SU-DHL-6 (cell line): Measurements from ENCODE around the gene ADD2.

Source experiments
- H2AFZ ChIP-seq: fragments of 200-600 bp; sonication (generic); 2 replicates; pipeline ENCODE4 v1.6.1; 2014; ENCODE audit warnings: low read depth, mild to moderate bottlenecking, moderate library complexity, mixed read lengths, antibody characterized with exemption, low read length; ENCODE audit not compliant: severe bottlenecking
- H3F3A ChIP-seq: fragments of 200-600 bp; shearing (Covaris generic); 2 replicates; pipeline ENCODE4 v1.6.0; 2016; ENCODE audit warnings: antibody characterized with exemption, mild to moderate bottlenecking; ENCODE audit not compliant: insufficient read depth
- H3K27ac ChIP-seq: fragments of 200-600 bp; sonication (generic); 2 replicates; pipeline ENCODE4 v1.5.1; 2016; ENCODE audit warnings: low read depth, mild to moderate bottlenecking, low read length, moderate library complexity, mixed read lengths
- H3K27me3 ChIP-seq: fragments of 200-600 bp; sonication (generic), shearing (Covaris generic); 2 replicates; pipeline ENCODE4 v1.6.0; 2014; ENCODE audit warnings: mild to moderate bottlenecking, low read length
- H3K36me3 ChIP-seq: fragments of 200-600 bp; sonication (generic); 2 replicates; pipeline ENCODE4 v1.6.1; 2014; ENCODE audit warnings: mild to moderate bottlenecking, low read length, mixed read lengths
- H3K4me2 ChIP-seq: fragments of 300-600, 200-600 bp; shearing (Covaris generic), sonication (generic); 2 replicates; pipeline ENCODE4 v1.6.0; 2014; ENCODE audit warnings: low read length, low read depth, mild to moderate bottlenecking; ENCODE audit not compliant: poor library complexity, severe bottlenecking
- H3K4me3 ChIP-seq: fragments of 200-600 bp; sonication (generic); 2 replicates; pipeline ENCODE4 v1.5.1; 2014; ENCODE audit warnings: antibody characterized with exemption, low read length, mild to moderate bottlenecking, mixed read lengths; ENCODE audit not compliant: insufficient read depth, poor library complexity, severe bottlenecking
- H3K79me2 ChIP-seq: fragments of 200-600 bp; sonication (generic); 2 replicates; pipeline ENCODE4 v1.6.1; 2014; ENCODE audit warnings: mild to moderate bottlenecking, low read length, moderate library complexity; ENCODE audit not compliant: insufficient read depth
- H3K9ac ChIP-seq: fragments of 200-600 bp; sonication (generic); 2 replicates; pipeline ENCODE4 v1.7.0; 2014; ENCODE audit warnings: mild to moderate bottlenecking, low read length
- H3K9me2 ChIP-seq: fragments of 200-600 bp; sonication (generic); replicated peaks from 2 replicates; pipeline ENCODE4 v1.6.1; 2014; ENCODE audit warnings: low read length; ENCODE audit not compliant: insufficient read depth
- H3K9me3 ChIP-seq: fragments of 200-600 bp; sonication (generic); 2 replicates; pipeline ENCODE4 v1.6.1; 2014; ENCODE audit warnings: low read length, mixed read lengths; ENCODE audit not compliant: insufficient read depth
- H4K20me1 ChIP-seq: fragments of 200-600 bp; sonication (generic); 2 replicates; pipeline ENCODE4 v1.6.1; 2014; ENCODE audit warnings: low read depth, mild to moderate bottlenecking, antibody characterized with exemption, low read length, moderate library complexity, mixed read lengths
- EZH2phosphoT487 ChIP-seq: fragments of 200-600 bp; sonication (generic), shearing (Covaris generic); conservative IDR thresholded peaks from 2 replicates; pipeline ENCODE4 v1.6.1; 2018; ENCODE audit warnings: mild to moderate bottlenecking, antibody characterized with exemption, low read length, moderate library complexity, mixed read lengths
- TF ChIP-seq, protein P1 (sequence below): fragments of 200-600 bp; sonication (generic); IDR thresholded peaks from one replicate; pipeline ENCODE4 v1.5.1; 2017; ENCODE audit warnings: antibody characterized with exemption, mild to moderate bottlenecking, low read length, moderate library complexity; ENCODE audit not compliant: insufficient read depth, poor library complexity, severe bottlenecking

The ADD2 gene

GRCh38 chr2:70768590-70769085 is 638 bp upstream of the ADD2 start:
- H3K27me3 ChIP-seq = no peaks in the 10 kb centered on the region
- no peaks in the 10 kb centered on the region; the same call in 1 of the 2 replicates for H3F3A ChIP-seq
- no peaks in the 10 kb centered on the region for H3K79me2 ChIP-seq
- H4K20me1 ChIP-seq = no peaks in the 10 kb centered on the region
- no peak overlapping the region for H3K9ac ChIP-seq
- no peak overlapping the region for H3K27ac ChIP-seq
- no peaks in the 10 kb centered on the region for H3K9me2 ChIP-seq
- TF ChIP-seq EZH2phosphoT487 = no peak
- TF ChIP-seq, protein P1, sequence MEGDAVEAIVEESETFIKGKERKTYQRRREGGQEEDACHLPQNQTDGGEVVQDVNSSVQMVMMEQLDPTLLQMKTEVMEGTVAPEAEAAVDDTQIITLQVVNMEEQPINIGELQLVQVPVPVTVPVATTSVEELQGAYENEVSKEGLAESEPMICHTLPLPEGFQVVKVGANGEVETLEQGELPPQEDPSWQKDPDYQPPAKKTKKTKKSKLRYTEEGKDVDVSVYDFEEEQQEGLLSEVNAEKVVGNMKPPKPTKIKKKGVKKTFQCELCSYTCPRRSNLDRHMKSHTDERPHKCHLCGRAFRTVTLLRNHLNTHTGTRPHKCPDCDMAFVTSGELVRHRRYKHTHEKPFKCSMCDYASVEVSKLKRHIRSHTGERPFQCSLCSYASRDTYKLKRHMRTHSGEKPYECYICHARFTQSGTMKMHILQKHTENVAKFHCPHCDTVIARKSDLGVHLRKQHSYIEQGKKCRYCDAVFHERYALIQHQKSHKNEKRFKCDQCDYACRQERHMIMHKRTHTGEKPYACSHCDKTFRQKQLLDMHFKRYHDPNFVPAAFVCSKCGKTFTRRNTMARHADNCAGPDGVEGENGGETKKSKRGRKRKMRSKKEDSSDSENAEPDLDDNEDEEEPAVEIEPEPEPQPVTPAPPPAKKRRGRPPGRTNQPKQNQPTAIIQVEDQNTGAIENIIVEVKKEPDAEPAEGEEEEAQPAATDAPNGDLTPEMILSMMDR = no peak
- no peak overlapping the region for H3K4me3 ChIP-seq
- peak overlapping the region; percentile 26 for H3K4me2 ChIP-seq
- H3K9me3 ChIP-seq = no peaks in the 10 kb centered on the region
- H3K36me3 ChIP-seq = no peaks in the 10 kb centered on the region
- no peak overlapping the region for H2AFZ ChIP-seq

DNA sequence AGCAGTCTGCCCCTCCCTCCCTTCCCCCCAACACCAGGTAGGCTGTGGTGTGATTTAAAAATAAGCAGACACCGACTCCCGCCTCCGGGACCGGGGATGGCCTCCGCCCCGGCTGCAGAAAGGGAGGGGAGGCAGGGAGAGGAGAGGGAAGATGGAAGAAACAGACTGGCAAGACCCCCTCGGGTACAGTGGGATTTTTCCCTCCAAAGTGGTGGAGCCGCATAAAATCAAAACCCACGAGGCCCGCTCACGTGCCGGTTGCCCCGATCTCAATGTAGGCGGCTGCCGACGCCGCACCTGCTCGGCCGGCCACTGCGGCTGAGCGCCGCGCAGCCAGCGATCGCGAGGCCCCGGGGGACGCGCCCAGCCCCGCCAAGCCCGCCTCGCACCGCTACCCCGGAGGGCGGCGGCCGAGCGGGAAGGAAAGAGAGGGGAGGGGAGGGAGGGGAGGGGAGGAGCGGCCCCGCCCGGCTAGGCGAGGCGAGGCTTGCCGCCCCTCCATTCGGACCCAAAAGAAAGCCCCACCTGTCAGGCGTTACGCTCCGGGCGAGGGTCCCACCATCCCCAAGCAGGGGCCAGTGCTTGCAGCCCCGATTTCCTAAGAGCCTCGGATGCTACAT is 811 bp downstream of the ADD2 start:
- peak overlapping the region; percentile 49 for H2AFZ ChIP-seq
- H3K36me3 ChIP-seq = no peaks in the 10 kb centered on the region
- no peaks in the 10 kb centered on the region for H3K79me2 ChIP-seq
- peak overlapping the region; percentile 49 for H3K4me3 ChIP-seq
- H3K4me2 ChIP-seq = peak overlapping the region; percentile 56
- H4K20me1 ChIP-seq = no peaks in the 10 kb centered on the region
- H3K9me3 ChIP-seq = no peaks in the 10 kb centered on the region
- TF ChIP-seq, protein P1 = no peak
- TF ChIP-seq EZH2phosphoT487 = no peak
- peak overlapping the region; percentile 52 for H3K9ac ChIP-seq
- no peaks in the 10 kb centered on the region; the same call in 1 of the 2 replicates for H3F3A ChIP-seq
- no peaks in the 10 kb centered on the region for H3K9me2 ChIP-seq
- no peak overlapping the region for H3K27ac ChIP-seq
- H3K27me3 ChIP-seq = no peaks in the 10 kb centered on the region

GRCh38 chr2:70766357-70767078 is 1.5 kb downstream of the ADD2 start:
- Histone ChIP-seq H3K27ac (no peak overlapping the region), H3K9me3 (no peaks in the 10 kb centered on the region), H3K36me3 (no peaks in the 10 kb centered on the region), H3K9ac (peak overlapping the region; percentile 52; the same call in 1 of the 2 replicates), H3F3A (no peaks in the 10 kb centered on the region; the same call in 1 of the 2 replicates), H3K27me3 (no peaks in the 10 kb centered on the region), H3K4me2 (peak overlapping the region; percentile 56), H4K20me1 (no peaks in the 10 kb centered on the region), H3K79me2 (no peaks in the 10 kb centered on the region), H3K9me2 (no peaks in the 10 kb centered on the region), H2AFZ (peak overlapping the region; percentile 49), H3K4me3 (peak overlapping the region; percentile 49)
- no peak for TF ChIP-seq EZH2phosphoT487

- Histone ChIP-seq H3K9me3 (no peaks in the 10 kb centered on the region), H3K9ac (no peak overlapping the region), H3K27me3 (no peaks in the 10 kb centered on the region), H3K9me2 (no peaks in the 10 kb centered on the region), H3K36me3 (no peaks in the 10 kb centered on the region), H3K4me3 (no peak overlapping the region), H2AFZ (no peak overlapping the region), H3K27ac (no peak overlapping the region), H4K20me1 (no peaks in the 10 kb centered on the region), H3K4me2 (no peak overlapping the region), H3K79me2 (no peaks in the 10 kb centered on the region), H3F3A (no peaks in the 10 kb centered on the region; the same call in 1 of the 2 replicates)
- TF ChIP-seq EZH2phosphoT487 = no peak
- TF ChIP-seq, protein P1 = no peak
Measured at GRCh38 chr2:70765507-70765906, 2.5 kb downstream of the ADD2 start.
